HG03039 (cell line): ENCODE results near the gene HS3ST5.
"Not testable (repeated sequence)": the region's sequence is repeated elsewhere in the genome, so short reads cannot be mapped to it uniquely, and the experiment has no call there.

Experiments
- ATAC-seq: cut with Tn5 transposase; IDR thresholded peaks from one replicate; pipeline ENCODE4 v1.9.1; 2021; ENCODE audit warnings: mild to moderate bottlenecking, moderate library complexity; ENCODE audit not compliant: unreplicated experiment

Gene HS3ST5

DNA sequence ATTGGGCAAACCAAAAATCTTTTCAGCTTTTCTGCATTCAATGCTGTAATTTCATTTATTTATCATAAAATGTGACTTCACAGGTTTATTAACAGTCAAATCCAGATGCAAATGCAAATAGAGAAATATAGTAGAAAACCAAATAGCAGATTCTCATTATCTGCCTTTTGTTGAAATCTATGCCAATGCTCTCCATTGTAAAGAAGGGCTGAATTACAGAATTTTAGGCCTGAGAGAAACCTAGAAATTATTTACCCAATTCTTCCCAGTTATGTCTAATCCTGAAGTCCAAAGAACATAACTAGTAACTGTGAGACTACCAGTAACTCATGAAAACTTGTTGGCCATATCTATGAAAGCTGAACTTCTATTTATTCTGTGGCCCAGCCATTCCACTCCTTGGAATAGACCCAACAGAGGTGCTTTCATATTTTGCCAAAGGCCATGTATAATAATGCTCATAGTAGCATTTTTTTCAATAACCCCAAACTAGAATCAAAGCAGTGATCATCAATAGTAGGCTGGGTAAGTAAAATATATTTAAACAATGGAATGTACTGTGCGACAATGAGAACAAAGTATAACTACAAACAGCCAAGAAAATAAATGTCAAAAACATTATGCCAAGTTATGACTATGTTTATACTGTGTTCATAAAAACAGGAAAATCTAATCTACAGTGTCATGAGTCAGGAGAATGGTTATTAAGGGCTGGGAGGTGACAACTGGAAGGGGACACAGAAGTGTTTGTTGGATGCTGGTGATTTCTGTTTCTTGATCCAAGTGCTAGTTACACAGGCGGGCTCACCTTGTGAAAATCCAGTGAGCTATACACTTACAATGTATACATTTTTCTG, 183.8 kb downstream of the HS3ST5 start:
- no peak for ATAC-seq

GRCh38 chr6:114158411-114158810, 184.4 kb downstream of the HS3ST5 start:
- ATAC-seq = no peak

- ATAC-seq = no peak
Observed at GRCh38 chr6:114157848-114158247, 185.0 kb downstream of the HS3ST5 start.

DNA sequence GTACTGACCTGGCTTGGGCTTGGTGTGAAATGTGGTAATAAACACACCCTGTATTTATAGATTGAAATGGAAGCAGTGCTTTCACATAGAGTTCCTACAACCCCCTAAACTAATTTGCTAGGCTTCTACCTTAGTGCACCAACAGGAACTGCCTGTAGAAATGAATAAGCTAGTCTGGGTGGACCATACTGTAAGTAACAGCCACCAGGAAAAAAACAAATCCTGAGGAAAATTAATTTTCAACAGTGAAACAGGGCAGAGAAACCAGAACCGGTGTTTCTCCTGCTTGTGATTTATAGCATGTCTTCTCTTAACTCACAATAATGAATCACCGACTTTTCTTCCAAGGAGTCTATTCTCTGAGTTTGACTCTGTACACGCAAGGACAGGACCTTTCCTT, 187.1 kb downstream of the HS3ST5 start:
- ATAC-seq = no peak

- ATAC-seq = no peak
Observed at GRCh38 chr6:114154812-114155211, 188.0 kb downstream of the HS3ST5 start.

- no peak for ATAC-seq
Observed at GRCh38 chr6:114153448-114153847, 189.4 kb downstream of the HS3ST5 start.

DNA sequence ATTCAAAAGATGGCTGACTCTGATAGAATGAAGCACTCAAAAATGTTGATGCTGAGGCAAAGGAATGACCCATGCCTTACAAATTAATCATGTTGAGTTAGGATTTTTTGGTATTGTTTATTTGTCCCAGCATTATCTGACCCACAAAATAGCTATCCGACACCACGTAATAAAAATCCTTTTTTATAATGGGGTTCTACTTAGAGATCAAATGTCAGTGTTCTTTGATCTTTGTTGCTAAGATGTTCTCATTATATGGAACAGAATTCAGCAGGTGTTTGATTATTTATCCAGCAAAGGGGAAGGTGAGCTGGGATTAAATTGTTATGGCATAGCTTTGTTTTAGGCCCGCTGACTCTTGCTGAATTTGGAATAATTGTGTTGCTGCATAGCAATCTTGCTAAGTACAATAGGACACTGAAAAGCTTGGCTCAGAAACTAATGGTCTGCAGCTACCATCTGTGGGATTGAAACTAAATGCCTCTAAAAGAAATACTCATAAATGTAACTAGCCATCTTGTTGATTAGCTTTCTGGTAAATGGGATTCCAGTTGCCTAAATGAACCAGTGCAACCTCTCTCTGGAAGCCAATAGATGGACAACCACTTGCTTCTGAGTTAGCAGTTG, 191.6 kb downstream of the HS3ST5 start:
- ATAC-seq = no peak

- ATAC-seq = not testable (repeated sequence)
Observed at GRCh38 chr6:114149182-114149581, 193.6 kb downstream of the HS3ST5 start.

- no peak for ATAC-seq
Observed at GRCh38 chr6:114144887-114145851, 197.7 kb downstream of the HS3ST5 start.

DNA sequence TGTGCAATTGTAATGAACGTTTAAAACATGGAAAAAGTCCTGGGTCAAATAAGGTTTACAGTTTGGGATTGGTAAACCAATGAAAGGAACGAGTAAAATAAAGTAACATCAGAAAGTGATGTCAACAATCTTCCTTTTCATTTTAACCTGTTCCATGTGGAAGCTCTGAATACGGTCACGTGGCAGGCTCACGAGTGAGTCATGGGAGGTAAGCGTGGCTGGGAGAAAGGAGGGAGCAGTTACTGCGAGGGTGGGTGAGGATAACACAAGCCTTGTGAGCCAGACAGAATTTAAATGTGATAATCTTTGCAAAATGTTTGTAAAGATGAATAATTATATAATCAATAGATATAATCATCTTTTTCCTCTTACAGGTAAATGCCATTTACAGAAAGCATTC, 200.6 kb downstream of the HS3ST5 start:
- ATAC-seq = no peak

DNA sequence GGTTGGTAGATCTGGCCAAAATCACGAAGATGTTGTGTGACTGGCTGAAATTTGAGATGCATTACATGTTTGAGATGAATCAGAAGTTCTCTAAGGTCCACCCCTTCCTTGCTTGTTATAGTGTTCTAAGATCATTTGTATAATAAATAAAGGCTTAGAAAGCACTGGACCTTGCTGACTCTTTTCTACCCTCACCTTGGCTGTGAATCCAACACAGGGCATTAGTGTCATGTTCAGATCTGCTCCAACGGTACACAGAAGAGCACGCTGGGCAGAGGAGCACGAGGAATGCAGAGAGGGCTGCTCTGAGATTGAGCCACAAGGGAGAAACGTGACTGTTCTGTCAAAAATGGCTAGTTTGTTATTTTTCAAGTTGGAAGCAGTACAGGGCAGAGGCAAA, 202.4 kb downstream of the HS3ST5 start:
- ATAC-seq = no peak

DNA sequence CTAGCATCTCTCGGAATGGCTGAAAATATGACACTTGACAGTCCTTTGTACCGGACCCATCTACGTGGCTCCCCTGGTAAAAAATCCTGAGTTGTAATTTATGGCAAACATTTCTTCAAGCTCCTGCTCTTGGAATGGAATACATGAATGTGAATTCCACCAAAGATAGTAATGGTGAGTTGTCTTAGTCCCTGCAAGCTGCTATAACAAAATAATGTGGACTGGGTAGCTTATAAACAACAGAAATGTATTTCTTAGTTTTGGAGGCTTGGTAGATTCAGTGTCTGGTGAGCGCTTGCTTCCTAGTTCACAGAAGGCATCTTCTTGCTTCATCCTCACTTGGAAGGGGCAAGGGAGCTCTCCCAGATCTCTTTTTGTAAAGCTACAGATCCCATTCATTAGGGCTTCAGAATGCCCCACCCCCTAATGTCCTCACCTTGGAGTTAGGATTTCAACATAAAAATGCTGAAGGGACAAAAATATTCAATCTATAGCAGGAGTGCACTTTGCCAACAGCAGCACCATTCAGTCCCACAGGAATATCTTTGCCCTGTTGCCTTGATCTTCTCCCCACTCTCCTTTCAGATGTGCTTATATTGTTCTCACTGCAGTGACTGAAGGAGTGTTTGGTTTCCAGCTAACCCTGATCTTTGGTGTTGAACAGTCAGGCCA, 204.1 kb downstream of the HS3ST5 start:
- no peak for ATAC-seq

DNA sequence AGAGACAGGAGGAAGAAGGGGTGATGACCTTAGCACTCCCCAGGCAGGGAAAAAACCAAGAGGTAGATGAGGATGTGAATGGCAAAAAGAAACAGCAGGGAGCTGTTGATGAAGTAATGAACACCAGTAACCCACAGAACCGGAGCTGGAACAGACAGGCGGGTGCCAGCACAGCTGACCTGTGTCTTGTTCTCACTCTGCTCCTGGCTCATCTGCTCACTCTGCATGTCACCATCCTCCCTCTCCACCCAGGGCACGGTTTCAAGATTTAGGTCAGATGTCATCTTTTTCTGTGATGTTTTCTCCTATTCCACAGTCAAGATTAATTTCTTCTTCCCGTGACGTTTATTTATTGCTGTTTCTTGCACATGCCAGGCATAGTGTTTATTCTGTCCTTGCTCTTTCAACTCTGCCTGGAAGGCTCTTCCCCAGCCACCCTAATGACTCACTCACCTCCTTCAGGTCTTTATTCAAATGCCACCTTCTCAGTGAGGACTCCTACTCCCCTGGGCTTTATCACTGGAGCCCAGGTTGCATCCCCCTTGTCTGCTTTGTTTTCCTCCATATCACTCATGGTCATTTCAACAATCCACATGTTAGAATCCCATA, 207.4 kb downstream of the HS3ST5 start:
- no peak for ATAC-seq

DNA sequence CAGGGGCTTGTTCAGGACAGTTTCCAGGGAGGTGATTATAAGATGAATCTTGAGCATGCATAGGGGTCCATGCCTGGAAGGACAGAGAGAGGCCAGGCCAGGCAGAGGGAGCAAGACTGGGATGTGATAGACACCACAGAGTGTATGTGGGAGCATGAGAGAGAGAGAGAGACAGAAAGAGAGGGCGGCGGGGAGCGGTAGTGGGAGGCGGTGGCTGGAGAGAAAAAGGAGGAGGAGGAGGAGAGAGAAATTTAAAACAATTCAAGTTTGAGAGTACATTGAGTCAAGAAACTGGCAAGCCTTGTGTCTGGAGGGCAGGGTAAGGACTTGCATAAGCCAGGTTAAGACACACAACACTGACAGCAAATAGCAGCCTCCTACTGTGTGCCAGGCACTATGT, 209.0 kb downstream of the HS3ST5 start:
- ATAC-seq = no peak

DNA sequence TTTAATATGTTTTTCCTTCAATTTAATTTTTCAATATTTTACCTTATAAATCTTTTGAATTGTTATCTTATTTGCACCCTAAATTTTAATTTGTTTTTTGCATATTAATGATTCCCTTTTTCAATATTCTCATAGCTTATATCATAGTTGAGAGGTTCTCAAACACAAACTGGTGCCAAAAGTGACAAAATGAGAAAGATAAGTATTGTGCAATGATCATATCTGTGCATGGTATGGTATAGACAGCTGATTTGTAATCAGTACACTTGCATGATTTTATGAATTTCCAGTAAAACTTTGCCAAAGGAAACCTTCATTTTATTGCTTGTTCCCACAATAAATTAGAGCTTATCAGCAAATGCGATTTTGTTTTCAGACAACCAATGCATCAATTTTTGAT, 210.9 kb downstream of the HS3ST5 start:
- ATAC-seq = no peak

GRCh38 chr6:114125576-114125975, 217.2 kb downstream of the HS3ST5 start:
- ATAC-seq = no peak

DNA sequence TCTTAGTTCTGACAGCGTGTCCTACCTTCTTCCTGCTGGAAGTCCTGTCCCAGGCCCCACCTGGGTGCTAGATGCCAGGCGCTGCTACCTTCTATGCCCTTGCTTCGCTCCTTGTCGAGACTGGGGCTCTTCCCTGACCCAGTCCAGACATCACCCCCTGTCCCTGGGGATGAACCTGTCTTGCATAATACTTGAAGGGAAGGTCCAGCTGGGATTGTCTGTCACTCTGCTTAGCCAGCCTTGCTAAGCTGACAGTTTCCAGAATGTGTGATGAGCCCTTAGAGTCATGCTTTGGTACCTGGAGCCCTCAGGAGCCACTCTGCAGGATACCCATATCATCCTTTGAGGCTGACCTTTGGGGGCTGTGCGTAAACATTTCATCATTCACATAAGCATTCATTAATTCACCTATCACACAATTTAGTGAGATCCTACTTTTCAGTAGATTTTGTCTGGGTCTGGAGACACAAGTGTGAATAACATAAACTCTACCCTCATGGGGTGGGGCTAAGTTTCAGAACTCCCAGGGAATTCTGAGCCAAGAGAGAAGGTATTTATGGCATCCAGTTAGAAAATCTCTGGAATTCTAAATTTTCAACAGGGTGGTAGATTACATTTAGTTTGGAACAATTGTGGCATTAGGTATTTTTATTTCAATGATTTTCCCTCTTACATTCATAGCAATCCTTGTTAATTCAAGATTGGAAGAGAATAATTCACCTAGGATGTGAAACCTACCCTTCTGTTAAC, 220.7 kb downstream of the HS3ST5 start:
- ATAC-seq = no peak

DNA sequence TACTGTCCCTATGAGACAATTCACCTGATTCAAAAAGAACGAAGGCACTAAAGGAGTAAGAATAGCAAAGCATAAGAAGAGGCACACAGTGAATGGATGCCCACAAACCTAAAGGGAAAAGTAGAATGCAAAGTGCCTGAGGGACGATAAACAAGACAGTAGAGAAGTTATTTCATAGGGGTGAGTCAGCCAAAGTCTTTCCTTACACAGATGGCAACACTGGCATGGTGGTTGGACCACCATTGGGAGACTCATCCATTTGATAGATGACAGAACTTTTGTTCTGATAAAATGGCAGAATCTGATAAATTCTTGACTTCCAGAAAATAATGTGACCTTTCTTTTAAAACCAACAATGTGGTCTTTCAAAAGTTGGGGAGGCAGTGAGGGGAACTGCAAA, 223.8 kb downstream of the HS3ST5 start:
- ATAC-seq = no peak

DNA sequence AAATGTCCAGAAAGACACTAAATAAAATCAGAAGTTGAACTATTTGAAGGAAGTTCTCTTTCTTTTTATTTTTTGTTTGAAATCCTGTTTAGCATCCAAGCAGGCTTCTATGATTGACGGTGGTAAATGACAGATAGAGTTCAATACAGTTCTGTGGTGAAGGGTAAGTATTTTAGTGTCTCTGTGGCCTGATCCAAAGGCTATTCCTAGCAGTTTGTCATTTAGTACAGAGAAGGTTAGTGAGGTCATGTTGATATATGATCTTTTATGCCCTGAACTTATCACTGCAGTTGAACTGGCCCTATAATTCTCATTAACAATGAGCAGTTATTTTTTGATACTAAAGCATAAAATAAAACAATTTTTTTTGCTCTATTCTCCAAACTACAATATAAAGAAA, 227.2 kb downstream of the HS3ST5 start:
- ATAC-seq = no peak
